Psoas muscle (tissue), 8 donors: ENCODE results near the gene ELN. TPM values are rescaled to one million over a fixed set of nuclear protein-coding genes. Genes with fewer than 3 reads are reported as not detected.

Source experiments
- ATAC-seq, 4 donors: fragments of 200-7000 bp; cut with Tn5 transposase; one replicate each; pipeline ENCODE4 v1.9.1; 2020; ENCODE audit warnings: moderate library complexity in 3 of 4, mild to moderate bottlenecking in 2 of 4
- DNase-seq, 2 donors: peaks; one replicate each; pipeline ENCODE4 v3.0.0-alpha.2; 2020
- H3K27ac ChIP-seq: fragments of 200-600 bp; one replicate; pipeline ENCODE4 v1.8.0; 2022
- H3K27me3 ChIP-seq, 3 donors: fragments of 200-600 bp in 1 of 3; one replicate each; pipeline versions ENCODE4 v1.6.1 to v1.8.0; 2013 to 2022; ENCODE audit warnings: low read length in 2 of 3, mild to moderate bottlenecking in 2 of 3, moderate library complexity in 1 of 3; ENCODE audit not compliant: insufficient read depth in 3 of 3
- H3K36me3 ChIP-seq, 2 donors: fragments of 200-600 bp in 1 of 2; one replicate each; pipeline versions ENCODE4 v1.6.1 to v1.8.0; 2013 to 2022; ENCODE audit warnings: low read depth in 1 of 2, mild to moderate bottlenecking in 1 of 2, moderate library complexity in 1 of 2; ENCODE audit not compliant: insufficient read depth in 1 of 2
- H3K4me1 ChIP-seq: fragments of 200-600 bp; one replicate; pipeline ENCODE4 v1.8.0; 2022
- H3K4me3 ChIP-seq: fragments of 200-600 bp; one replicate; pipeline ENCODE4 v1.8.0; 2022; ENCODE audit warnings: mild to moderate bottlenecking
- H3K9me3 ChIP-seq: fragments of 200-600 bp; one replicate; pipeline ENCODE4 v1.8.0; 2022
- WGBS, 3 donors: extraction: QIAGEN DNeasy Blood & Tissue Kit; methylation state at CpG; one replicate each; pipeline versions ENCODE4 v1.1.6 to v1.1.7; 2013; 5-methylcytosine and 5-hydroxymethylcytosine counted together
- intact Hi-C, 2 donors: fragments of 100-400 bp; cut with DNase I; formaldehyde crosslinking; loops; one replicate each; pipeline versions ENCODE4 v1.11.0 to v1.14.2; 2022
- polyA plus RNA-seq, 3 donors: library from polyadenylated mRNA; stranded (reverse); fragments of 200-250 nt; gene quantifications; one replicate each; pipeline ENCODE4 v1.2.3, GENCODE V29; 2013
- total RNA-seq, 4 donors: library from RNA; stranded (reverse); fragmentation: NEBNext Ultra II Directional in 2 of 4; extraction: Animal tissue kit (Norgen Biotek cat#: 25700) in 2 of 4; gene quantifications; one replicate each; pipeline versions ENCODE4 v1.2.1 to v1.2.4, GENCODE V29; 2021 to 2023
- TF ChIP-seq, protein P1 (sequence below): fragments of 200-600 bp; IDR thresholded peaks from one replicate; pipeline ENCODE4 v1.8.0; 2022; ENCODE audit warnings: antibody characterized with exemption
- donor health status: healthy with polysubstance abuse.
- donor health status: DM: no; HTN: no; CAD: no; lungs with moderate emphysema.
- donor health status: Bipolar disorder and iron deficiency.
- donor health status: healthy.
- donor health status: DM: yes; HTN: yes; CAD: no.
- donor health status: DM: no; HTN: no; CAD: no.
- donor health status: DM: no; HTN: no; CAD: no.
- donor health status: DM: yes; HTN: yes; CAD: no.

ELN gene
- total and polyA plus RNA-seq, 7 donors = 10.6 to 41.1 (median 16.3) TPM

DNA sequence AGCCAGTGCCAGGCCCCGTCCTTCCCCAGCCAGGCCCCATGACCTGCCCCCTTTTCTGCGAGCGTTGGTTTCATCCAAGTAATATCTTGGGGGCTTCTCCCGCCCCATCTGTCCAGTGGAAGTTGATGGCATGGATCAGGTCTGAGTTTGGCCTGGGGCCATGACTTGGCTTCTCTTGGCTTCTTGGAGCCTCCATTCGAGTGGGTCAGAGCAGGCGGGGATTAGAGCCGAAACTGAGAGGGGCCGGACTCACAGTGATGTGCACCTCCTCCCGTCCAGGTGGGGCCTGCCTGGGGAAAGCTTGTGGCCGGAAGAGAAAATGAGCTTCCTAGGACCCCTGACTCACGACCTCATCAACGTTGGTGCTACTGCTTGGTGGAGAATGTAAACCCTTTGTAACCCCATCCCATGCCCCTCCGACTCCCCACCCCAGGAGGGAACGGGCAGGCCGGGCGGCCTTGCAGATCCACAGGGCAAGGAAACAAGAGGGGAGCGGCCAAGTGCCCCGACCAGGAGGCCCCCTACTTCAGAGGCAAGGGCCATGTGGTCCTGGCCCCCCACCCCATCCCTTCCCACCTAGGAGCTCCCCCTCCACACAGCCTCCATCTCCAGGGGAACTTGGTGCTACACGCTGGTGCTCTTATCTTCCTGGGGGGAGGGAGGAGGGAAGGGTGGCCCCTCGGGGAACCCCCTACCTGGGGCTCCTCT, 40.6 kb downstream of the ELN start:
- H3K4me1 ChIP-seq = no peaks in the 10 kb centered on the region
- no peaks in the 10 kb centered on the region for H3K9me3 ChIP-seq
- H3K36me3 ChIP-seq = no peaks in the 10 kb centered on the region
- ATAC-seq (no peak), DNase-seq (peak in 1 of 2 donors; percentile 49)
- WGBS, 3 donors = 85 to 89% (median 87%) methylated on average over 17 to 20 of the region's 20 CpGs
- no peaks in the 10 kb centered on the region for H3K27me3 ChIP-seq
- intact Hi-C loops = loop anchor here (2.0 to 5.0 kb wide), 5 partner anchors 104 to 334 kb away; partner anchors contain the start of gene EIF4H (in 1 of the 2)
- no peak overlapping the region for H3K27ac ChIP-seq
- TF ChIP-seq, protein P1, sequence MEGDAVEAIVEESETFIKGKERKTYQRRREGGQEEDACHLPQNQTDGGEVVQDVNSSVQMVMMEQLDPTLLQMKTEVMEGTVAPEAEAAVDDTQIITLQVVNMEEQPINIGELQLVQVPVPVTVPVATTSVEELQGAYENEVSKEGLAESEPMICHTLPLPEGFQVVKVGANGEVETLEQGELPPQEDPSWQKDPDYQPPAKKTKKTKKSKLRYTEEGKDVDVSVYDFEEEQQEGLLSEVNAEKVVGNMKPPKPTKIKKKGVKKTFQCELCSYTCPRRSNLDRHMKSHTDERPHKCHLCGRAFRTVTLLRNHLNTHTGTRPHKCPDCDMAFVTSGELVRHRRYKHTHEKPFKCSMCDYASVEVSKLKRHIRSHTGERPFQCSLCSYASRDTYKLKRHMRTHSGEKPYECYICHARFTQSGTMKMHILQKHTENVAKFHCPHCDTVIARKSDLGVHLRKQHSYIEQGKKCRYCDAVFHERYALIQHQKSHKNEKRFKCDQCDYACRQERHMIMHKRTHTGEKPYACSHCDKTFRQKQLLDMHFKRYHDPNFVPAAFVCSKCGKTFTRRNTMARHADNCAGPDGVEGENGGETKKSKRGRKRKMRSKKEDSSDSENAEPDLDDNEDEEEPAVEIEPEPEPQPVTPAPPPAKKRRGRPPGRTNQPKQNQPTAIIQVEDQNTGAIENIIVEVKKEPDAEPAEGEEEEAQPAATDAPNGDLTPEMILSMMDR = no peak
- no peak overlapping the region for H3K4me3 ChIP-seq

DNA sequence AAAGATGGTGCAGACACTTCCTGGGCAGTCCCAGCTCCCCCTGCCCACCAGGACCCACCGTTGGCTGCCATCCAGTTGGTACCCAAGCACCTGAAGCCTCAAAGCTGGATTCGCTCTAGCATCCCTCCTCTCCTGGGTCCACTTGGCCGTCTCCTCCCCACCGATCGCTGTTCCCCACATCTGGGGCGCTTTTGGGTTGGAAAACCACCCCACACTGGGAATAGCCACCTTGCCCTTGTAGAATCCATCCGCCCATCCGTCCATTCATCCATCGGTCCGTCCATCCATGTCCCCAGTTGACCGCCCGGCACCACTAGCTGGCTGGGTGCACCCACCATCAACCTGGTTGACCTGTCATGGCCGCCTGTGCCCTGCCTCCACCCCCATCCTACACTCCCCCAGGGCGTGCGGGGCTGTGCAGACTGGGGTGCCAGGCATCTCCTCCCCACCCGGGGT, 41.1 kb downstream of the ELN start:
- H3K36me3 ChIP-seq = no peaks in the 10 kb centered on the region
- ATAC-seq (no peak), DNase-seq (peak in 1 of 2 donors; percentile 50)
- TF ChIP-seq, protein P1 = no peak
- no peaks in the 10 kb centered on the region for H3K9me3 ChIP-seq
- H3K4me3 ChIP-seq = no peak overlapping the region
- no peak overlapping the region for H3K27ac ChIP-seq
- intact Hi-C loops = loop anchor here (2.0 to 5.0 kb wide), 5 partner anchors 103 to 333 kb away; partner anchors contain the start of gene EIF4H (in 1 of the 2)
- no peaks in the 10 kb centered on the region for H3K27me3 ChIP-seq
- WGBS, 3 donors = 85 to 91% (median 88%) methylated on average over 15 to 16 of the region's 16 CpGs
- H3K4me1 ChIP-seq = no peaks in the 10 kb centered on the region

DNA sequence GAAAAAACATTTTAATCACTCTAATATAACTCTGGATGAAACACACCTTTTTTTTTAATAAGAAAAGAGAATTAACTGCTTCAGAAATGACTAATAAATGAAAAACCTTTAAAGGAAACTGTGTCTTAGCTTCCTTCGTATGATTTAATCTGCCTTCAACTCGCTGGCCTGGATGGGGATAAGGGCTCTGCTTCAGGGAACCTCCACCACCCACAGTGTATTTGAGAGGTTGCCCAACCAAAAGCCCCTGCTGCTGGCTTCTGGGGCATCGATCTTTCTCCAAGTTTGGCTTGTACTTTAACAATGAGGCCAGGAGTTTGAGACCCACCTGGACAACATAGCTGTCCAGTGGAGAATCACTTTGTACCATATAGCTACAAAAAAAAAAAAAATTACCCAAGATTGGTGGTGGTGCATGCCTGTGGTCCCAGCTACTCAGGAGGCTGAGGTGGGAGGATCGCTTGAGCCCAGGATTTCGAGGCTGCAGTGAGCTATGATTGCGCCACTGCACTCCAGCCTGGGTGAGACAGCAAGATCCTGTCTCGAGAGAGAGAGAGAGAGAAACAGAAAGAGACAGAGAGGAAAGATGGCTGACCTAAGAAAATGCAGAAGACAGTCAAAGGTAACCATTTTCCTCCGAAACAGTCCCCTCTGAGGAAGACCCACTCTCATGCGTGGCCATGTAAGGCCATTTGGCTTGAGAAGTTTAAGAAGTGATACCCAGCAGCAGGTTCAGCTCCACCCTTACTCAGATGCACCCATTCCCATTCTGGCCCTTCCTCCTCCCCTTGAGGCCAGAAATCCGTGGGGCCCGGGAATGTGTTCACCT, 42.0 kb downstream of the ELN start:
- Histone ChIP-seq H3K27me3 (no peaks in the 10 kb centered on the region), H3K4me1 (no peaks in the 10 kb centered on the region), H3K4me3 (no peak overlapping the region), H3K9me3 (no peaks in the 10 kb centered on the region), H3K27ac (no peak overlapping the region), H3K36me3 (no peaks in the 10 kb centered on the region)
- TF ChIP-seq, protein P1 = no peak
- intact Hi-C loops = loop anchor here (2.0 to 5.0 kb wide), 5 partner anchors 102 to 332 kb away; partner anchors contain the start of gene EIF4H (in 1 of the 2)
- 77 to 85% (median 82%) methylated on average over 11 of the region's 11 CpGs for WGBS, 3 donors
- no peak for ATAC-seq
- peak in 1 of 2 donors; percentile 43 for DNase-seq

DNA sequence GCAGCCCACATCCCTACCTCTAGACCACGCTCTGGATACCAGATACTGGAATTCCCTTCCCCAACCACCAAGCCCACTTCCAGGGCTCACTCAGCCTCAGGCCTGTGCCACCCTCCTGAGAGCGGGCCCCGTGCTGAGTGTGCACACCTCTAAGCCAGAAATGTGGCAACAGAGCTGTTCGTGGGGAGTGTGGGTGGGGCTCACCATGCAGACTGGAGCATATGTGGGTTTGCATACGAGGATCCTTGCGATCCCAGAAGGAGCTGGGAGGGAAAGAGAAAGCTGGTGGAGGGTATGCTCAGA, 42.6 kb downstream of the ELN start:
- TF ChIP-seq, protein P1 = no peak
- no peak overlapping the region for H3K4me3 ChIP-seq
- no peaks in the 10 kb centered on the region for H3K9me3 ChIP-seq
- no peak overlapping the region for H3K27ac ChIP-seq
- 73 to 78% (median 74%) methylated on average over 6 of the region's 6 CpGs for WGBS, 3 donors
- H3K4me1 ChIP-seq = no peaks in the 10 kb centered on the region
- no peaks in the 10 kb centered on the region for H3K27me3 ChIP-seq
- DNase-seq = no peak
- H3K36me3 ChIP-seq = no peaks in the 10 kb centered on the region
- intact Hi-C loops = no loop called here
- no peak for ATAC-seq
